Suprapubic skin (tissue), 3 donors: ENCODE results near the gene DOCK8.

Experiments used
- EP300 ChIP-seq: sonication (generic); formaldehyde crosslinking; IDR thresholded peaks from one replicate; pipeline ENCODE4 v1.6.1; 2017; ENCODE audit warnings: antibody characterized with exemption
- POLR2A ChIP-seq, 2 donors: fragments of 450-650 bp; IDR thresholded peaks; one replicate each; pipeline ENCODE4 v1.6.1; 2017; ENCODE audit warnings: antibody characterized with exemption in 2 of 2, mild to moderate bottlenecking in 2 of 2, moderate library complexity in 2 of 2
- TF ChIP-seq, protein P1 (sequence below), 2 donors: fragments of 200-600 bp in 1 of 2; fragments of 450-650 bp in 1 of 2; sonication (generic) in 1 of 2; IDR thresholded peaks; one replicate each; pipeline ENCODE4 v1.5.1; 2016 to 2019; ENCODE audit warnings: antibody characterized with exemption in 2 of 2, mild to moderate bottlenecking in 1 of 2, moderate library complexity in 1 of 2

DNA sequence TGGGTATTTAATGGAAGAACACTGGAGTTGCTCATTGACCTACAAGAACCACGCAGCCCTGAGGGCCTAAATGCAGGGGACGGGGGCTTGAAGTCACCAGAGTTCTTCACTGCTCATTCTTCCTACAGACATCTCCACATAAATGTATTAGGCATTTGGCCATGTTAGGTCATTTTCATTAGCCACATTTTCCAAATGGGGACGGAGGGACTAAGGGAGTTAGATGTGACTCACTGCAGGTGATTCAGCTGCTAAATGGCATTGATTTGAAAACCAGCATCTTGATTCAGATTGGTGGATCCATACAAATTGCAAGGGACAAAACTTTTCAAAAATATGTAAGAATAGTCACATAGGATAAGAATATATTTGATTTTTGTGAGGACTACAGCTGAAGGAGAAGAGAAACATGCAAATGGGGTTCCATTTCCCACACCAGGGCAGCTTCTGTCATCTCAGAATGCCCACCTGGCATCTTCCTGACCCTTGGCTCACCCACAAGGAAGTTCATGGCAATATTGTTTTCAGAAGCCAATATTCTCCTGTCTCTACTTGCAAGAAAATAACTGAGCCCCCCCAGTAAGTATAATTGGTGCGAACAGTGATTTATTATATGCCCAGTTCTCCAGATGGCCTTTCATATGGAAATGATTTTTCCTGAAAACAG lies 264.8 kb downstream of the DOCK8 start:
- TF ChIP-seq, protein P1, sequence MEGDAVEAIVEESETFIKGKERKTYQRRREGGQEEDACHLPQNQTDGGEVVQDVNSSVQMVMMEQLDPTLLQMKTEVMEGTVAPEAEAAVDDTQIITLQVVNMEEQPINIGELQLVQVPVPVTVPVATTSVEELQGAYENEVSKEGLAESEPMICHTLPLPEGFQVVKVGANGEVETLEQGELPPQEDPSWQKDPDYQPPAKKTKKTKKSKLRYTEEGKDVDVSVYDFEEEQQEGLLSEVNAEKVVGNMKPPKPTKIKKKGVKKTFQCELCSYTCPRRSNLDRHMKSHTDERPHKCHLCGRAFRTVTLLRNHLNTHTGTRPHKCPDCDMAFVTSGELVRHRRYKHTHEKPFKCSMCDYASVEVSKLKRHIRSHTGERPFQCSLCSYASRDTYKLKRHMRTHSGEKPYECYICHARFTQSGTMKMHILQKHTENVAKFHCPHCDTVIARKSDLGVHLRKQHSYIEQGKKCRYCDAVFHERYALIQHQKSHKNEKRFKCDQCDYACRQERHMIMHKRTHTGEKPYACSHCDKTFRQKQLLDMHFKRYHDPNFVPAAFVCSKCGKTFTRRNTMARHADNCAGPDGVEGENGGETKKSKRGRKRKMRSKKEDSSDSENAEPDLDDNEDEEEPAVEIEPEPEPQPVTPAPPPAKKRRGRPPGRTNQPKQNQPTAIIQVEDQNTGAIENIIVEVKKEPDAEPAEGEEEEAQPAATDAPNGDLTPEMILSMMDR (IDR thresholded peaks at IDR 0.05) = no peak
- TF ChIP-seq POLR2A (IDR thresholded peaks at IDR 0.05) = no peak
- TF ChIP-seq EP300 = no peak
